Heart left ventricle (tissue), 13 donors: ENCODE data around the gene FBXO30.

Experiments
- CTCF ChIP-seq, 12 donors: fragments of 200-600 bp; sonication (generic) in 4 of 12; IDR thresholded peaks; one replicate each; pipeline versions ENCODE4 v1.5.0 to v1.8.0; 2018 to 2022; ENCODE audit warnings: antibody characterized with exemption in 12 of 12, mild to moderate bottlenecking in 5 of 12
- POLR2A ChIP-seq, 2 donors: fragments of 450-650 bp; IDR thresholded peaks; one replicate each; pipeline ENCODE4 v1.6.1; 2017; ENCODE audit warnings: antibody characterized with exemption in 2 of 2, mild to moderate bottlenecking in 2 of 2, moderate library complexity in 2 of 2
- donor health status: ischemic (EF 13 %, LVEDD 7.1; RV severe dilation, severe dysfunction).
- donor health status: DM: no; HTN: yes; CAD: no.
- donor health status: DM: no; HTN: no; CAD: no.
- donor health status: ischemic (EF 25% LVEDD 6.9; RV normal size, moderate dysfunction).
- donor health status: ischemic (EF 25% LVEDD 5.7; RV mildly dilated, moderate dysfunction).
- donor health status: ischemic (EF 35%, LVEDD 5.7; RV mildly dilated, moderate dysfunction).
- donor health status: nonischemic (EF 11% LVEDD 7.7; RV severe dilation, severe dysfunction).
- donor health status: DM: yes; HTN: yes; CAD: no.
- donor health status: PGD.
- donor health status: ischemic (EF 29% LVEDD 5.4; RV normal size, mild dysfunction).
- donor health status: nonischemic (EF 23%, LVEDD 6.1; RV moderate dilation, normal function).

- TF ChIP-seq POLR2A (IDR thresholded peaks at IDR 0.05) (no peak), CTCF (IDR thresholded peaks at IDR 0.05) (no peak)
These were observed 12.5 kb downstream of the FBXO30 start for GRCh38 chr6:145802141-145802540.
